ENCODE data around the gene PTHLH.

DNA sequence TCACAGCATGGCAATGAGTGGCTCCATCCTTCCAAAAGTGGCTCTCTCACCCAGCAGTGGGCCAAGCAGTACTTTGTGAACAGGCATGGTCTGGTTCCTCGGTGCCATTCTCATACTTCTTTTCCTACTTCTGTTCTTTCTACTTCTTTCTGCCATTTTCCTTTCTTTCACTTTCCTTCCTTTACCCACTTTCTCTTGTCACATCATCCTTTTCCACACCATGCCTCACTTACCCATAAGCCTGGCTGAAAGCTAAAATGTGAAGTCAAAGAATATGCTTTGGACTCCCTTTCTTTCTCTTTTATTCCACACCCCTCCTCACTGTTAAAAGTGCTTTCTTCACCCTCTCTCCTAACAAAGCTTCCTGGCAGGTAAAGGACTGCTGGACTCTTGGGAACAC is 57.0 kb downstream of the PTHLH start:
- TF ChIP-seq POLR2AphosphoS5 (IDR thresholded peaks at IDR 0.05; ENCODE audit: low read length) (no peak), GABPA (IDR thresholded peaks at IDR 0.05; ENCODE audit: low read depth) (no peak), HDAC6 (IDR thresholded peaks at IDR 0.05; ENCODE audit: unreplicated experiment) (no peak)
- TF ChIP-seq, protein P1, sequence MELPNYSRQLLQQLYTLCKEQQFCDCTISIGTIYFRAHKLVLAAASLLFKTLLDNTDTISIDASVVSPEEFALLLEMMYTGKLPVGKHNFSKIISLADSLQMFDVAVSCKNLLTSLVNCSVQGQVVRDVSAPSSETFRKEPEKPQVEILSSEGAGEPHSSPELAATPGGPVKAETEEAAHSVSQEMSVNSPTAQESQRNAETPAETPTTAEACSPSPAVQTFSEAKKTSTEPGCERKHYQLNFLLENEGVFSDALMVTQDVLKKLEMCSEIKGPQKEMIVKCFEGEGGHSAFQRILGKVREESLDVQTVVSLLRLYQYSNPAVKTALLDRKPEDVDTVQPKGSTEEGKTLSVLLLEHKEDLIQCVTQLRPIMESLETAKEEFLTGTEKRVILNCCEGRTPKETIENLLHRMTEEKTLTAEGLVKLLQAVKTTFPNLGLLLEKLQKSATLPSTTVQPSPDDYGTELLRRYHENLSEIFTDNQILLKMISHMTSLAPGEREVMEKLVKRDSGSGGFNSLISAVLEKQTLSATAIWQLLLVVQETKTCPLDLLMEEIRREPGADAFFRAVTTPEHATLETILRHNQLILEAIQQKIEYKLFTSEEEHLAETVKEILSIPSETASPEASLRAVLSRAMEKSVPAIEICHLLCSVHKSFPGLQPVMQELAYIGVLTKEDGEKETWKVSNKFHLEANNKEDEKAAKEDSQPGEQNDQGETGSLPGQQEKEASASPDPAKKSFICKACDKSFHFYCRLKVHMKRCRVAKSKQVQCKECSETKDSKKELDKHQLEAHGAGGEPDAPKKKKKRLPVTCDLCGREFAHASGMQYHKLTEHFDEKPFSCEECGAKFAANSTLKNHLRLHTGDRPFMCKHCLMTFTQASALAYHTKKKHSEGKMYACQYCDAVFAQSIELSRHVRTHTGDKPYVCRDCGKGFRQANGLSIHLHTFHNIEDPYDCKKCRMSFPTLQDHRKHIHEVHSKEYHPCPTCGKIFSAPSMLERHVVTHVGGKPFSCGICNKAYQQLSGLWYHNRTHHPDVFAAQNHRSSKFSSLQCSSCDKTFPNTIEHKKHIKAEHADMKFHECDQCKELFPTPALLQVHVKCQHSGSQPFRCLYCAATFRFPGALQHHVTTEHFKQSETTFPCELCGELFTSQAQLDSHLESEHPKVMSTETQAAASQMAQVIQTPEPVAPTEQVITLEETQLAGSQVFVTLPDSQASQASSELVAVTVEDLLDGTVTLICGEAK (IDR thresholded peaks at IDR 0.05; ENCODE audit: borderline replicate concordance) = no peak

All from GM12878 (cell line).